OCI-LY3 (cell line): ENCODE data around the gene MAP7D3.

Source experiments
- H2AFZ ChIP-seq: fragments of 200-600, 300-600 bp; shearing (Covaris generic); 2 replicates; pipeline ENCODE4 v1.6.0; 2014; ENCODE audit warnings: antibody characterized with exemption, low read depth, low read length
- H3K27ac ChIP-seq: fragments of 200-600, 300-600 bp; sonication (generic); 2 replicates; pipeline ENCODE4 v1.5.1; 2014; ENCODE audit warnings: mild to moderate bottlenecking, low read length, moderate library complexity, mixed read lengths
- H3K27me3 ChIP-seq: fragments of 200-600, 300-600 bp; sonication (generic); 2 replicates; pipeline ENCODE4 v1.6.1; 2014; ENCODE audit warnings: low read depth, low read length, mixed read lengths
- H3K36me3 ChIP-seq: fragments of 200-600, 300-600 bp; sonication (generic); replicated peaks from 2 replicates; pipeline ENCODE3; 2014; ENCODE audit warnings: low read depth, low read length, mixed read lengths
- H3K4me1 ChIP-seq: fragments of 300-600, 200-600 bp; sonication (generic); 2 replicates; pipeline ENCODE4 v1.6.1; 2014; ENCODE audit warnings: low read length, mixed read lengths
- H3K4me2 ChIP-seq: fragments of 200-600, 300-600 bp; sonication (generic); 2 replicates; pipeline ENCODE4 v1.6.1; 2014; ENCODE audit warnings: low read length, mixed read lengths
- H3K4me3 ChIP-seq: fragments of 300-600, 200-600 bp; sonication (generic); 2 replicates; pipeline ENCODE4 v1.5.1; 2014; ENCODE audit warnings: antibody characterized with exemption, mild to moderate bottlenecking, low read length, moderate library complexity
- H3K79me2 ChIP-seq: fragments of 300-600, 200-600 bp; shearing (Covaris generic); 2 replicates; pipeline ENCODE4 v1.6.1; 2014; ENCODE audit warnings: mild to moderate bottlenecking, low read length, mixed read lengths
- H3K9ac ChIP-seq: fragments of 300-600, 200-600 bp; shearing (Covaris generic); 2 replicates; pipeline ENCODE4 v1.6.0; 2014; ENCODE audit warnings: mild to moderate bottlenecking, low read length, moderate library complexity
- H3K9me3 ChIP-seq: fragments of 200-600, 300-600 bp; shearing (Covaris generic); 2 replicates; pipeline ENCODE4 v1.6.1; 2014; ENCODE audit warnings: low read length, mixed read lengths; ENCODE audit not compliant: insufficient read depth
- H4K20me1 ChIP-seq: fragments of 200-600, 300-600 bp; sonication (generic); 2 replicates; pipeline ENCODE4 v1.6.1; 2016; ENCODE audit warnings: low read length, mixed read lengths; ENCODE audit not compliant: insufficient read depth
- EZH2phosphoT487 ChIP-seq: fragments of 200-600 bp; shearing (Covaris generic); IDR thresholded peaks from 2 replicates; pipeline ENCODE4 v1.6.1; 2018; ENCODE audit warnings: antibody characterized with exemption, mixed run types, low read depth
- TF ChIP-seq, protein P1 (sequence below): fragments of 200-600, 300-600 bp; sonication (generic); IDR thresholded peaks from 2 replicates; pipeline ENCODE4 v1.5.1; 2014; ENCODE audit warnings: antibody characterized with exemption, low read length, low read depth

Gene MAP7D3

DNA sequence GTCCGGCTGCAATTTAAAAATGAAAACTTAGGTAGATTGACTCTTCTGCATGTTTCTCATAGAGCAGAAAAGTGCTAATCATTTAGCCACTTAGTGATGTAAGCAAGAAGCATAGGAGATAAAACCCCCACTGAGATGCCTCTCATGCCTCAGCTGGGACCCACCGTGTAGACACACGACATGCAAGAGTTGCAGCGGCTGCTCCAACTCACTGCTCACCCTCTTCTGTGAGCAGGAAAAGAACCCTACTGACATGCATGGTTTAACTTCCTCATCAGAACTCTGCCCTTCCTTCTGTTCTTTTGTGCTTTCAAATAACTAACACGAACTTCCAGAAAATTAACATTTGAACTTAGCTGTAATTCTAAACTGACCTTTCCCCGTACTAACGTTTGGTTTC, 41.0 kb downstream of the MAP7D3 start:
- no peak overlapping the region for H3K4me2 ChIP-seq

GRCh38 chrX:136209751-136210150, 41.4 kb downstream of the MAP7D3 start:
- Histone ChIP-seq H3K9ac (no peak overlapping the region), H2AFZ (no peak overlapping the region), H3K4me3 (no peak overlapping the region), H3K27me3 (no peaks in the 10 kb centered on the region), H3K4me2 (no peak overlapping the region), H3K36me3 (no peaks in the 10 kb centered on the region), H3K79me2 (no peaks in the 10 kb centered on the region), H3K27ac (no peak overlapping the region), H3K4me1 (peaks cover 5% of the 10 kb centered on the region; the same call in 1 of the 2 replicates), H4K20me1 (no peaks in the 10 kb centered on the region), H3K9me3 (no peaks in the 10 kb centered on the region)
- TF ChIP-seq, protein P1, sequence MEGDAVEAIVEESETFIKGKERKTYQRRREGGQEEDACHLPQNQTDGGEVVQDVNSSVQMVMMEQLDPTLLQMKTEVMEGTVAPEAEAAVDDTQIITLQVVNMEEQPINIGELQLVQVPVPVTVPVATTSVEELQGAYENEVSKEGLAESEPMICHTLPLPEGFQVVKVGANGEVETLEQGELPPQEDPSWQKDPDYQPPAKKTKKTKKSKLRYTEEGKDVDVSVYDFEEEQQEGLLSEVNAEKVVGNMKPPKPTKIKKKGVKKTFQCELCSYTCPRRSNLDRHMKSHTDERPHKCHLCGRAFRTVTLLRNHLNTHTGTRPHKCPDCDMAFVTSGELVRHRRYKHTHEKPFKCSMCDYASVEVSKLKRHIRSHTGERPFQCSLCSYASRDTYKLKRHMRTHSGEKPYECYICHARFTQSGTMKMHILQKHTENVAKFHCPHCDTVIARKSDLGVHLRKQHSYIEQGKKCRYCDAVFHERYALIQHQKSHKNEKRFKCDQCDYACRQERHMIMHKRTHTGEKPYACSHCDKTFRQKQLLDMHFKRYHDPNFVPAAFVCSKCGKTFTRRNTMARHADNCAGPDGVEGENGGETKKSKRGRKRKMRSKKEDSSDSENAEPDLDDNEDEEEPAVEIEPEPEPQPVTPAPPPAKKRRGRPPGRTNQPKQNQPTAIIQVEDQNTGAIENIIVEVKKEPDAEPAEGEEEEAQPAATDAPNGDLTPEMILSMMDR = no peak
- no peak for TF ChIP-seq EZH2phosphoT487

More for the DNA sequence above, 41.0 kb downstream of the MAP7D3 start:
- TF ChIP-seq, protein P1 = no peak
- TF ChIP-seq EZH2phosphoT487 = no peak
- Histone ChIP-seq H3K4me3 (no peak overlapping the region), H3K4me1 (peaks cover 5% of the 10 kb centered on the region; the same call in 1 of the 2 replicates), H3K9ac (no peak overlapping the region), H3K27me3 (no peaks in the 10 kb centered on the region), H2AFZ (no peak overlapping the region), H3K36me3 (no peaks in the 10 kb centered on the region), H3K79me2 (no peaks in the 10 kb centered on the region), H3K9me3 (no peaks in the 10 kb centered on the region), H3K27ac (no peak overlapping the region), H4K20me1 (no peaks in the 10 kb centered on the region)

- no peak overlapping the region for H3K9ac ChIP-seq
- no peaks in the 10 kb centered on the region for H3K79me2 ChIP-seq
- H3K36me3 ChIP-seq = no peaks in the 10 kb centered on the region
- H3K27me3 ChIP-seq = no peaks in the 10 kb centered on the region
- no peak overlapping the region for H3K4me3 ChIP-seq
- no peak overlapping the region for H3K4me2 ChIP-seq
- H3K4me1 ChIP-seq = peaks cover 5% of the 10 kb centered on the region; the same call in 1 of the 2 replicates
- H3K27ac ChIP-seq = no peak overlapping the region
- no peak overlapping the region for H2AFZ ChIP-seq
- H4K20me1 ChIP-seq = no peaks in the 10 kb centered on the region
- TF ChIP-seq, protein P1 = peak; percentile 34
- TF ChIP-seq EZH2phosphoT487 = no peak
- no peaks in the 10 kb centered on the region for H3K9me3 ChIP-seq
Measured at GRCh38 chrX:136209016-136209738, 42.0 kb downstream of the MAP7D3 start.

DNA sequence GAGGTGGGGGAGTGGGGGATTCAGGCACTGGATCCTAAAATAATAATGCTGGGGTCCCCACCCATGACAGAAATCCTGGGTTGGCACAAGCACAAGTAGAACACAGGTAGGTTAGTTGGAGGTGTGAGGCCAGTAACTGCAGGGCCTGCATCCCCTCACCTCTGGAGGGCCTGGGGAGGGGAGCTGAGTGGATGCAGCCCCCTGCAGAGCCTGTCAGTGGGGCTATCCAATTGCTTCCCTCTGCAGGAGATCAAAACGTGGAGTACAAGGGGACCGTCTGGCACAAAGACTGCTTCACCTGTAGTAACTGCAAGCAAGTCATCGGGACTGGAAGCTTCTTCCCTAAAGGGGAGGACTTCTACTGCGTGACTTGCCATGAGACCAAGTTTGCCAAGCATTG, 43.7 kb downstream of the MAP7D3 start:
- no peak overlapping the region for H3K27ac ChIP-seq
- no peaks in the 10 kb centered on the region for H3K9me3 ChIP-seq
- H4K20me1 ChIP-seq = no peaks in the 10 kb centered on the region
- no peak overlapping the region for H3K4me3 ChIP-seq
- peaks cover 5% of the 10 kb centered on the region; the same call in 1 of the 2 replicates for H3K4me1 ChIP-seq
- no peaks in the 10 kb centered on the region for H3K79me2 ChIP-seq
- H3K9ac ChIP-seq = no peak overlapping the region
- H3K36me3 ChIP-seq = no peaks in the 10 kb centered on the region
- no peaks in the 10 kb centered on the region for H3K27me3 ChIP-seq
- H3K4me2 ChIP-seq = no peak overlapping the region
- no peak overlapping the region for H2AFZ ChIP-seq
- TF ChIP-seq, protein P1 = no peak
- TF ChIP-seq EZH2phosphoT487 = no peak
